ENCODE measurements around the gene TPM3. TPM values are rescaled to one million over a fixed set of nuclear protein-coding genes. Genes with fewer than 3 reads are reported as not detected.

The TPM3 gene
- total RNA-seq, 1 donor from 2014 or later = 279 TPM

DNA sequence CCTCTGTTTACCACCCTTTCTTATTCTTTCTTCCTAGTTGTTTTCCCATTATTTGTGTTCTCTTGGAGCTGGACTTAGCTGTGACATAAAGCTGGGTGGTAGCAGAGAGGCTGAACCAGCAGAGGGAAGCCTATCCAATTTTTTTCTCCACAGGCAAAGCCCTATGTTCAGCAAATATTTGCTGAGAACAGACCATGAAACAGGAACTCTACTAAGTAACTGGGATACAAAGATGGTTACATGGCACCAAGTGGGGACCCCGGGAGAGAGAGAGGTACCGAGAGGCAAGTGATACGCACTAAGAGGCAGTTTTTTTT lies 7.6 kb upstream of the TPM3 start:
- no peaks in the 10 kb centered on the region for H3K27me3 ChIP-seq (ENCODE audit: control insufficient read depth, insufficient read depth, low read length)
- FAIRE-seq = no peak
- H3K4me3 ChIP-seq (ENCODE audit: low read depth, low read length) = no peak overlapping the region
- TF ChIP-seq, protein P1, sequence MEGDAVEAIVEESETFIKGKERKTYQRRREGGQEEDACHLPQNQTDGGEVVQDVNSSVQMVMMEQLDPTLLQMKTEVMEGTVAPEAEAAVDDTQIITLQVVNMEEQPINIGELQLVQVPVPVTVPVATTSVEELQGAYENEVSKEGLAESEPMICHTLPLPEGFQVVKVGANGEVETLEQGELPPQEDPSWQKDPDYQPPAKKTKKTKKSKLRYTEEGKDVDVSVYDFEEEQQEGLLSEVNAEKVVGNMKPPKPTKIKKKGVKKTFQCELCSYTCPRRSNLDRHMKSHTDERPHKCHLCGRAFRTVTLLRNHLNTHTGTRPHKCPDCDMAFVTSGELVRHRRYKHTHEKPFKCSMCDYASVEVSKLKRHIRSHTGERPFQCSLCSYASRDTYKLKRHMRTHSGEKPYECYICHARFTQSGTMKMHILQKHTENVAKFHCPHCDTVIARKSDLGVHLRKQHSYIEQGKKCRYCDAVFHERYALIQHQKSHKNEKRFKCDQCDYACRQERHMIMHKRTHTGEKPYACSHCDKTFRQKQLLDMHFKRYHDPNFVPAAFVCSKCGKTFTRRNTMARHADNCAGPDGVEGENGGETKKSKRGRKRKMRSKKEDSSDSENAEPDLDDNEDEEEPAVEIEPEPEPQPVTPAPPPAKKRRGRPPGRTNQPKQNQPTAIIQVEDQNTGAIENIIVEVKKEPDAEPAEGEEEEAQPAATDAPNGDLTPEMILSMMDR (IDR thresholded peaks at IDR 0.05; ENCODE audit: insufficient read depth, low read length, severe bottlenecking) = no peak
- DNase-seq (ENCODE audit: low read depth) = no peak
- H3K36me3 ChIP-seq (ENCODE audit: control insufficient read depth, insufficient read depth, low read length) = no peaks in the 10 kb centered on the region

DNA sequence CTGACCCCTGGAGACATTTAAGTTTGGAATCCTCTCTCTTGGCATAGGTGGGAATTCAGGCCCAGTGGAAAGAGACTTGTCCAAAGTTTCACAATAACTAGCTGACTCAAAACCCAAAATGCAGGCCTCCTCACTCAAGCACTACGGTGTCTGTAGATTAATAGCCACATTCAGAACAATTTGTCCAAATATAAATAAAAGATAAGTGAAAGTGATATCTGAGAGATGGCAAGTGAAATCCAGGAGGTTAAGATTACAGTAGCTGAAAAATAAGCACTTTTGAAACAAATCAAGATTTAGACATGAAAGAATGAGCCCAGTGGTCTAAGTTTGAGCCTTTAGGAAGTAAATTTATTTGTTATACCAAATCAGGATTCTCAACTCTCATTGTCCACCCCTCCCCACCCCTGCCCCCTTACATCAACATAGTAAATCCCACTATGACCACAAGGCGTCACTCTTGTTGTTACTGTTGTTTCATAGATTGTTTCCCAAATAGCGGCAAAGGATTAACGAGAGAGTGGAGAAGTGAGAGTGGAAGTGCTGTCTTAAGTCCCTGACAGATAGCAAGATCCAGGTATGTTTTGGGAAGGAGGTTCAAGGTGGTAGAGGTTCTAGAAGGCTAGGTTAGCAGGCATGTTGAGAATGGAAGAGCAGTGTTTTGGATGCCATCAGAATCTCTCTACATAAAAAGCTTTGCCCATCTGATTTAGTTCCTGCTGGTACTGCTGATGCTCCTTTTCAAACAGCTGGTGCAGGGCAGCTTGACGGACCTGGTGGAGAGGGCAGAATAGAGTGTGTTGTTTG lies 7.1 kb upstream of the TPM3 start:
- DNase-seq (ENCODE audit: low read depth) = peak; percentile 71
- TF ChIP-seq, protein P1 (IDR thresholded peaks at IDR 0.05; ENCODE audit: insufficient read depth, low read length, severe bottlenecking) = peak; percentile 42
- no peak for FAIRE-seq
- H3K36me3 ChIP-seq (ENCODE audit: control insufficient read depth, insufficient read depth, low read length) = no peaks in the 10 kb centered on the region
- no peak overlapping the region for H3K4me3 ChIP-seq (ENCODE audit: low read depth, low read length)
- no peaks in the 10 kb centered on the region for H3K27me3 ChIP-seq (ENCODE audit: control insufficient read depth, insufficient read depth, low read length)

DNA sequence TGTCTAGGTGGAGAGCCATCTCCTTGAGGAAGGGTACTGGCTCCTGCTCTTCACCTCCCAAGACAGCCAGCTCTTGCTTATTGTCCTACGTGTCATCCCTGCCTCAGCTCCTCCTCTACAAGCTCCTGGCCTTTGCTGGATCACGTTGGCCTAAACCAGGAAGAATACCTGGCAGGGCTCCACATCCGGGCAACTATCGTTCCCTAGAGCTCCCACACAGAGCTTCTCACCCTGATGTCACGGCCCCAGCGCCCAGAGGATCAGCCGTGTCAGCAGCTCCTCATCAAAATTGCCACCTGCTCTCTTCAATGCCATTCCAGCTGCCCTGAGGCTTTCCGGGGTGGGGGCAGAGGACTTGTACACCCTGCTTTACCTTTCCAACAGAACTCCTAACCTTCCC lies 1.9 kb upstream of the TPM3 start:
- FAIRE-seq = no peak
- H3K4me3 ChIP-seq (ENCODE audit: low read depth, low read length) = no peak overlapping the region
- peaks cover 2% of the 10 kb centered on the region for H3K27me3 ChIP-seq (ENCODE audit: control insufficient read depth, insufficient read depth, low read length)
- TF ChIP-seq, protein P1 (IDR thresholded peaks at IDR 0.05; ENCODE audit: insufficient read depth, low read length, severe bottlenecking) = no peak
- no peaks in the 10 kb centered on the region for H3K36me3 ChIP-seq (ENCODE audit: control insufficient read depth, insufficient read depth, low read length)
- DNase-seq (ENCODE audit: low read depth) = peak; percentile 84

DNA sequence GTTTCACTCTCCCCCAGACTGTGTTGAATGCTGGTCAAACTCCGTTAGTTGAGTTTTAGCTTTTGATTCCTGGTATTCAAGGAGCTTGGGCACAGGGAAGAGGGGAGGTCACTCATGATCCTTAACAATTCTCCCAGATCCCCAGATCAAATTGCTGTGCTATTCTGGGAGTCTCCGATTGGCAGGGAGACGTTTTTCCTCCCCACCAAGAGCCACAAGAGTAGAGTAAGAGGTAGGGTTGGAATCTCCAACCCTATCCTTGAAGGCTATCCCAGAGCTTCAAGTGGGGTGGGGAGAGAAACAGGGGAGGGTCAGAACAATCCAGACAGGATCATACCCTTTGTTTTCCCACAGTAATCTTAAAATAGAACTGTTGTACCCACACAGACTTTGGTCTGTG lies 576 bp upstream of the TPM3 start:
- H3K27me3 ChIP-seq (ENCODE audit: control insufficient read depth, insufficient read depth, low read length) = peaks cover 2% of the 10 kb centered on the region
- H3K4me3 ChIP-seq (ENCODE audit: low read depth, low read length) = no peak overlapping the region
- TF ChIP-seq, protein P1 (IDR thresholded peaks at IDR 0.05; ENCODE audit: insufficient read depth, low read length, severe bottlenecking) = no peak
- DNase-seq (ENCODE audit: low read depth) (no peak), FAIRE-seq (no peak)
- no peaks in the 10 kb centered on the region for H3K36me3 ChIP-seq (ENCODE audit: control insufficient read depth, insufficient read depth, low read length)

DNA sequence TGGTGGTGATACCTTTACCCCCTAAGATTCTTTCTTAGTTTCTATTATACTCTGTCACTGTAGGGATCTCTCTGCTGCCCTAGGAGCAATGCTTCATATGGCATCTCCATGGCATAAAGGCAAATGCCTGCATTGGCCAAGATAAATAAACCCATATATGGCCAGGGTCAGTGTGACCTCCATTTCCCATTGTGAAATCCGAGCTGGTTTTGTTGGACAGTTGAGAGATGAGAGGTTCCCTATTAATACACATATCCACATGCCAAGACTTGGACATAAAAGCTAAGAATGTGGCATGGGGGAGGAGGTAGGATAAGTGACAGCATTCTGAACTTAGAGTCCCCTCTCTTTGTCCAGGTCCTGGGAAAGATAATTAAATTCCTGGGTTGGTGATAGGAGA lies 1.4 kb downstream of the TPM3 start:
- FAIRE-seq (no peak), DNase-seq (ENCODE audit: low read depth) (no peak)

More for the DNA sequence above, 1.4 kb downstream of the TPM3 start:
- peaks cover 2% of the 10 kb centered on the region for H3K27me3 ChIP-seq (ENCODE audit: control insufficient read depth, insufficient read depth, low read length)
- H3K4me3 ChIP-seq (ENCODE audit: low read depth, low read length) = no peak overlapping the region
- H3K36me3 ChIP-seq (ENCODE audit: control insufficient read depth, insufficient read depth, low read length) = no peaks in the 10 kb centered on the region
- TF ChIP-seq, protein P1 (IDR thresholded peaks at IDR 0.05; ENCODE audit: insufficient read depth, low read length, severe bottlenecking) = no peak
